ENCODE results near the gene LRRC27.
A peak's percentile ranks its signal among the peaks of the same experiment; 100 is the strongest.
"Not testable (repeated sequence)": the region's sequence is repeated elsewhere in the genome, so short reads cannot be mapped to it uniquely, and the experiment has no call there.

LRRC27 gene

DNA sequence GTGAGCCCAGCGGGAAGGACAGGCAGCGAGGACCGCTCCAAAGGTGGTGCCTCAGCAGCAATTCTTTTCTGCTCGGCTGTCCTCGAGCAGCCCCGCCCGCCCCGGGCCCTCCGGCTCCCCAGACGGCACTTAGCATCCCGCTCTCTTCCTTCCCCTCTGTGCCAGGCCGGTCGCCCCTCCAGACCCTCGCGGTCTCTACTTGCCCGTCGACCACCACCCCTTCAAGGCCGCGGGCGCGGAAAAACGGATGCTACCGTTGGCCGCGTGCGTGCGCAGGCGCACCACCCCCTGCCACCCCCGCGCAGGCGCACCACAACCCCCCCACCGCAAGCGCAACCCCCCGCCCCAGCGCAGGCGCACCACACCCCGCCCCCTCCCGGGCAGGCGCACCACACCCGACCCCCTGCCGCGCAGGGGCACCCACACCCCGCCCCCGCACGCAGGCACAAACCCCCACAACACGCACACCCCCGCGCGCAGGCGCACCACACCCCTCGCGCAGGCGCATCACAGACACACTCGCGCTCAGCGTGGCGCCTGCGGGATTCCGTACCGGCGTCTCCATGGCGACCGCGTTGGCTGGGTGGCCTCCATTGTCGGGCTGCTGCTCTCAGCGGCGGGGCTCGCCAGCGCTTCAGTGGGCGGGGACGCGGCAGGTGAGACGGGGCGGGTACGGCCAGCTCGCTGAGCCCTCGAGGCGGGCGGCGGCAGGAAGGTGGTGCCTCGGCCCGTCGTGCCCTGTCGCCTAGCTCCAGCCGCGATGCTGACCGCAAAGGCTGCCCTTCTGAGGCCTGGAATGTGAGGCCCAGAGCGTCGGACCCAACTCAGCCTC lies at the start of gene LRRC27:
LRRC27 (plus strand) TSS at position 593 of the 832 bp plus-strand sequence. CDS start 1,332 bp downstream, outside the sequence.
- peak; percentile 86 for DNase-seq

- DNase-seq: no peak
Observed at GRCh38 chr10:132282667-132283603, 49.1 kb upstream of the LRRC27 start.

- DNase-seq: no peak
Observed at GRCh38 chr10:132283604-132284382, 48.2 kb upstream of the LRRC27 start.

DNA sequence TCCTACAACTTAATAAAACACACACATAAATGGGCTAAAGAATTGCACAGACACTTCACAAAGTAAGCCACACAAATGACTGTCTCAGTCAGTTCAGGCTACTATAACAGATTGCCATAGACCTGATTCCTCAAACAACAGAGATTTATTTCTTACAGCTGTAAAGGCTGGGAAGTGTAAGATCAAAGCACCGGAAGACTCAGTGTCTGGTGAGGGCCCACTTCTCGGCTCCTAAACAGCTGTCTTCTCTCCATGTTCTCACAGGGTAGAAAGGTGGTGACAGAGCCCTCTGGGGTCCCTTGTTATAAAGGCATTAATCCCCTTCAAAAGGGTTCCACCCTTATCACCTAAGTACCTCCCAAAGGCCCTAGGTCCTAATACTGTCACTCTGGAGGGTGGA lies 42.6 kb upstream of the LRRC27 start:
- DNase-seq: no peak

GRCh38 chr10:132290631-132291030 lies 41.4 kb upstream of the LRRC27 start:
- no peak for DNase-seq

- no peak for DNase-seq
Observed at GRCh38 chr10:132291826-132292225, 40.2 kb upstream of the LRRC27 start.

- no peak for DNase-seq
Observed at GRCh38 chr10:132292287-132293200, 39.4 kb upstream of the LRRC27 start.

DNA sequence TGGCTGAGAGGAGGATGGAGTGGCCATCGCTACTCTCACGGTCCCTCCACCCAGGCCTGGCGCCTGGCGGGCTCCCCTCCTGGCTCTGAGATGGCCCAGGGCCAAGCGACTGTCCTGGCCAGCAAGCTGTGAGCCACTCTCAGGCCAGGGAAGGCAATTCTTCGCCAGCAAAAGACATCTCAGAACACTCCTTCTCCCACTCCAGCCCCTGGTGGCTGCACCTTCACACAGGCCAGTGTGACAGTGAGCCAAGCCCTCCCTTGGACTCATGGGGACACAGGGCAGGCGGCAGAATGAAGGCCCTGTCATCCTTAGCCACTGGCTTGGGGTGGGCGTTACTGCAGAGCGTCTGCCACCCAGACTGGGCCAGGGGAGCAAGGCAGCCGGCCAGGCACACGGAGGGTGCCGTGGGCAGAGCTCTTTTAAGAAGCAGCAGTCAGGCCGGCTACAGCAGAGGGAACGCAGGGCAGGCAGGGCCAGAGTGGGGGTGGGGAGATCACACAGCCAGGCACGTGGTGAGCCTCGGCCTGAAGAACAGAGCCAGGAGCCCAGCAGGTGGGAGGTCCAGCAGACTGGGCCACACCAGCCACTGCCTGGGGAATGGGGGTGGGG lies 38.7 kb upstream of the LRRC27 start:
- DNase-seq: no peak

- no peak for DNase-seq
Observed at GRCh38 chr10:132293813-132294520, 38.0 kb upstream of the LRRC27 start.

DNA sequence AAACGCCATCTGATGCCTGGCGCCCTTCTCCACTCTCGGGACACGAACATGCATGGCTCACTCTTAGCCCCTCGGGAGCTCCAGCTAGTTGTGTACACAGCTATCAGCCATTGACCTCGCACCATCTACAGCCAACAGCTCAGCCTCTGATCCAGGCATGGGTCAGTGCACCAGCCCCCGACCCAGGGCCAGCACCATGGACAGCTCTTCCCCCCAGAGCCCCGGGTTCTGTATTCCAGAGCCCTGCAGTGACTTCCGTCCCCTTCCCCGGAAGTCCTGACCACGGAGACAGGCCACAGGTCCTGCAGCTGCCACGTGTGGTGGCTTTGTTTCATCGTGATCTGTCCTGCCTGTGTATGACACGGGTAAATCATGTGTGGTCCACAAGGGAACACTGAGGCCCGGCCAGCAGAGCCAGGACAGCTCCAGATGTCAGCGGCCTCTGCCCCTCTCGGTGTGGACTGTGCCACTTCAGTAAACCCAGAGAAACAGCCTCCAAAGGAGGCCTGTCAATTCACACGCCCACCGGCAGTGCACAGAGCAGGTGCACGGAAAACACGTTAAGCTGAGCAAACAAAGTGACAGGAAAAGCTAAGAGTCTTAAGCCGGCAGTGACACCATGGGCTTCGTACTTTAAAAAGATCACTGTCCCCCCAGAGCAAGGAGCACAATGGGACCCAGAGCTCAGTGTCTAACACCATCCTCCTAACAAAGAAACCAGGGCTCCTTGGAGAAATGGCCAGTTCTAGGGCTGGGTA lies 37.3 kb upstream of the LRRC27 start:
- DNase-seq: no peak

- not testable (repeated sequence) for DNase-seq
Observed at GRCh38 chr10:132295481-132295880, 36.5 kb upstream of the LRRC27 start.

GRCh38 chr10:132296666-132297443 lies 35.1 kb upstream of the LRRC27 start:
- no peak for DNase-seq

GRCh38 chr10:132297526-132297925 lies 34.5 kb upstream of the LRRC27 start:
- DNase-seq: no peak

- DNase-seq: no peak
Observed at GRCh38 chr10:132298038-132298881, 33.7 kb upstream of the LRRC27 start.

GRCh38 chr10:132299371-132300336 lies 32.3 kb upstream of the LRRC27 start:
- DNase-seq: no peak

DNA sequence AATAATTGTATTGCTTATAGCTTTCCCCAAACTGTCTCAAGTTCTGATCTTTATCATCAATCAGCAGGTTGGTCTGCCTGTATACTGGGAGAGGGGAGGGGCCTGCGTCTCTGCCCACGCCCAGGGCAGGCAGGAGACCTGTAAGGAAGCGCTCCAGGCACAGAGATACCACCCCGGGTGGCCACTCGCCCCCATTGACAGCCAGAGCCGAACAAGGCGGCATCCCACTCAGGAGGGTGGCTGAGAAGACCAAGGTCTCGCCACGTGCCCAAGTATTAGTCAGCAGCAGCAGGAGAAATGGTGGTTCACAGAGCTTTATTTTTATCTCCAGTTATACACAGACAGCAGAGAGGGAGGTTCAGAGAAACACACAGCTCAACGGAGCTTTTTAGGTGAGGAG lies 31.4 kb upstream of the LRRC27 start:
- no peak for DNase-seq

Data from NCI-H774 (cell line).